Femur (tissue), 1 donor: ENCODE results near the gene SLC5A6.

ENCODE experiments used
- DNase-seq: peaks from one replicate; pipeline ENCODE4 v3.0.0-alpha.2; 2017

SLC5A6 gene

DNA sequence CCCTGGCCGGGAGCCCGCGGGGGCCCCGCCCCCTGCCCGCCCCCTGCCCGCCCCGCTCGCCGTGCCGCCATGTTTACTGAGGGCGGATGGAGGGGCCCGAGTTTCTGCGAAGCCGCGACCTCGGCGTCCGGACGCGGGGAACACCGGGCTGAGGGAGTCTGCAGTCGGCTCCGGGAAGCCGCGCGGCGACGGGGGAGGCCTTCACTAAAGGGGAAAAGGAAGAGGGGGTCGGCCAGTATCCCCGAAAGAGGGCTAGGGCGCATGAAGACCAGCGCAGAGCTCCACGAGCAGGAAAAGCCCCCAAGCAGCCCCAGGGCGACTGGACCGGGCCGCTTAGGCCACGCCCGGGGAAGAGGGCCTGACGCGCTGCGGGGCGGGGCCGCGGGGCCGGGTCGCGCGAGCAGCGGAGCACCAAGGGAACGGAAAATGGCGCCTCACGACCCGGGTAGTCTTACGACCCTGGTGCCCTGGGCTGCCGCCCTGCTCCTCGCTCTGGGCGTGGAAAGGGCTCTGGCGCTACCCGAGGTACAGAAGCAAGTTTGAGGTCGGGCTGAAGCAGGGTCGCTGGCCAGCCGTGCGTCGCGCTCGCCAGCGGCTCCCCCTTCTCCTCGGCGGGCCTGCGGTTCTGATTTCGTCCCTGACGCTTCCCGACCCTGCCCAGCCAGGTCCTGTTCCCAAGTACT is at the start of gene SLC5A6, which contains the start of gene ATRAID:
SLC5A6 (minus strand) TSS at position 326 of the 683 bp plus-strand sequence. CDS start 4,618 bp downstream, outside the sequence.
ATRAID (plus strand) TSS at position 99 of the 683 bp plus-strand sequence; CDS start at position 427, 328 bp downstream.
- DNase-seq: peak; percentile 93

DNA sequence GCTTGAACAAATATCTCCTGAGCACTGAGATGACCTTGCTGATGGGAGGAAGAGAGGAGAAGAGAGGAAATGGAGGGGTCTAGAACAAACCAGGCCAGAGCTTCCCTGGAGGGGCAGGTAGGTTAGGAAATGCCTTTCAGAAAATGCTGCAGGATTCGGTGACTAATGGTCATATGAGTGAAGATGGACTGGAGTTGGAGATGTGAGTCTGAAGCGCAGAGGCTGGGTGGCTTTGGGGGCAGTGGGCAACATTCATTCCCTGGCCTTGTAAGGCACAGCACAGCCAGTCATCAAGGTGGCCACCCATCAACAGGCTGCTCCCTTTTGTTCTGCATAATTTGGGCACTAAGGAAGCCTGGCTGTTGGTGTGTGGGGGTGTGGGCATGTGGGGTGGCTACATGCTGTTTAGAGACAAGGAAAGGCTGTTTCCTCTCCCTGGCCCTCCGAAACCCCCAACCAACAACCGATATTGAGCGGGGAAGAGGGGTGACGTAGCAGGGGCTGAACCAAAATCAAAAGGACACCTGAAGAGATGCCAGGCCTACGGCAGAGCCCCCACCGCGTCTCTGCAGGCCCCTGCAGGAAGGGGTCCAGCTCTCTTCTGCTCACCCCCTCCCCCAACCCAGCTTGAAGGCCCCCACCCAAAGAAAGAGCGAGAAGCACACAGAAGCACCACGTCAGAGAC is 49.3 kb upstream of the SLC5A6 start:
- DNase-seq: no peak

GRCh38 chr2:27258051-27258450 is 46.0 kb upstream of the SLC5A6 start:
- no peak for DNase-seq

- DNase-seq: no peak
Measured at GRCh38 chr2:27256855-27257454, 44.9 kb upstream of the SLC5A6 start.

DNA sequence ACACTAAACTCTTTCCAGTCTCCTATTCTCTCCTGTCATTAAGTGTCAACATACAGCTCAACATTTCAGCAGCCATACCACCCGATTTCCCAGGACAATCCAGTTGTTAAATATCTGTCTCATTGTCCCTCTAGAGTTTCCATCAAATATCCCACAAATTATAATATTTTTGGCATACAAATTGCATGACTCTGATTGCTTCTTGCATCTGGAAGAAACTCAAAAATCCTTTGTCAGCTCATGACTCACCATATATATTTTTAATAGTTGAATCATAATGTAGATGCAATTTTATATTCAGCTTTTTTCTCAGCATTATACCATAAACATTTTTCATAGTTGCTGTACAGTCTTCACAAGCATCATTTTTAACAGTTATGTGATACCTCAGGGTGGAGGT is 43.6 kb upstream of the SLC5A6 start:
- DNase-seq: no peak

- no peak for DNase-seq
Measured at GRCh38 chr2:27255187-27255586, 43.1 kb upstream of the SLC5A6 start.

DNA sequence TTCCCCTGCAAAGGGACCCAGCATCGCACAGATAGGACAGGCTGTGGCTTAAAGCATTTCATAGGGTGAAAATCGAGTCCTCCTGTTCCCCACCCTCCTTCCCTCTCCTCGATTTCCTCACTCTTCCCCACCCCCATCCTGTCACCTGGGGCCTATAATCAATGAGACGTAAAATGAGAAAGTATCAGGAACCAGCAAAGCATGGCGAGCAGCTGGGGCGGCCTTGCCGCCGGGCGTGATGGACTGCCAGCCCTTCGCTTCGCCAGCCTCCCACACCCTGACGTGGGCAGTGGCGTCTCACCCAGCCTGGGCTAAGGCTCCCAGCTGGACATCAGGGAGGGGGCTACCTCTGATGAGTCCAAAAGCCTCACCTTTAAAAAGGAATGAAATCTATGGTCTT is 39.7 kb upstream of the SLC5A6 start:
- DNase-seq: no peak

GRCh38 chr2:27250652-27251379 is 38.7 kb upstream of the SLC5A6 start:
- no peak for DNase-seq

DNA sequence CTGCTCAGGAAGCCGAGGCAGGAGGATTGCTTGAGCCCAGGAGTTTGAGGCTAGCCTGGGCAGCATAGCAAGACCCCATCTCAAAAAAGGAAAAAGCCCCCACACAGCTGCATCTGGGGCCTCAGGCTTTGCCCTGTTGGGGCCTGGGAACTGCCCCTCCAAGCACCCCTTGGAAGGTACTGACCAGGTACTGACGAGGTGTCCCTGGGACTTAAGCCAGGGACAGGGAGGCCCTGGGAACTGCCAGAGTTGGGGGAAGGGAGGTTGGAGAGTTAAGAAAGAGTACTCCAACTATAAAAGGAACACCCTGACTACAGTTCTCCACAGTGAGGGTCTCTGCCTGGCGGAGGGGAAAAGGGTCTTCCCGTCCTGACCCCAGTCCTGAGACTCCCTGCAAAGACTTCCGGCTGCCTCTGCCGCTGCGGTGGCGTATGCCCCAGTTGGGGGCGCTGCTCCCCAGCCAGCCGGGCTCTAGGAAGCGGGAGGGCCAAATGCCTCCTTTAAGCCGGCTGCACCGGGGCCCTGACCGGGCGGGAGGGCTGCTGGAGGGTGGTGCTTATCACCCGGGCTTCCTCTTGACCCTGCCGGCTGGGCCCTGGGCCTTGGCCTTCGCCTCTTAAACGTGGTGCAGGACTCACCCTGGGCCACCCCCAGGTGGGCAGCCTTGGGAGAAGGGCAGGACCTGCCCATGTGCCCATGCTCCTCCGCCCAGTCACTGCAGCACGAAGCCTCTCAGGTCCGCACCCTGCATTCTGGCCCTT is 38.0 kb upstream of the SLC5A6 start:
- DNase-seq: no peak

DNA sequence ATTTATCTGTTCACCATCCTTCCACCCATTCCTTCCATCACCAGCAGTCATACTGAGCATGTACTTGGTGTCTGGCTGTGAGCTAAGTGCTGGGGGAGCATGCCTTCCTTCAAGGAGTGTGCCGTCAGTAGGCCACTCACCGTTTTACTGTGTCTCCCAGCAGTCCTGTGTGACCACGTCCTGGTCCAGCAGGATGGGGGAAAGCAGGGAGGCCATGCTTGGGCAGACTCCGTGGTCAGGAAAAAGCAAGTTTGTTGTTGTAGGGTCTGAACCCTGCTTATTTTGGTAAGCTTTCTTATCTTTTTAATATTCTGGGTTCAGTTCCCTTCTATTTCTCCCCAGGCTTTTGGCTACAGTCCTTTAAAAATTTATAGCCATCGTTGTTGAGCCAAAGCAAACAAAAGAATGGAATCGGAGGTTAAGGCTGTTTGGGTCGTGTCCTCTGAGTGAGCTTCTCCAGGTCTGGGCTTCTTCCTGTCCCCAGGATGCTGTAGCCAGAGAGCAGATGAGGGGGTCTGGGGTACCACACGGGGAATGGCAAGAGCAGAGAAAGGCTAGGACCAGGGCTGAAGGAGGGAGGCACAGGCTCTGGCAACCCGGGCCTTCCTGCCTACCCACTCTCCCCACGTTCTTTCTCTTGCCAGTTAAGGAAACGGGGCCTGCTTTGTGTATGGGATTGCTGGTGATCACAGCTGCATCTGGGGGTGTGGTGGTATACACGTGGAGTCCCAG is 37.3 kb upstream of the SLC5A6 start:
- no peak for DNase-seq

DNA sequence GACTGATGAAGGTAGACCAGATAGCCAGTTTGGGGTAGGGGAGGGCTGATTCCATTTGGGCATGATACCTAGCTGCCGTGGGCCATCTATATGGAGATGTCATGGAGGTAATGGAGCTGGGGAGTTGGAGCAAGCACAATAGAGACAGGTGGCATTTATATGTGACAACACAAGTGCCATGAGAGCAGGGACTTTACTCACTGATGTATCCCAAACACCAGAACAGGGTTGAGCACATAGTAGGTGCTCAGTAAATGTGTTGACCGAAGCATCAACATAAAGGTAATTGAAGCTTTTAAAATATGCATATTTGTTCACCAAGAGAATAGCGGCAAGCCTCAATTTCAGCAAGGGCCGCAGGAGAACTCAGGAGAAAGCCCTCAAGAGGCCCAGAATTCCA is 35.8 kb upstream of the SLC5A6 start:
- no peak for DNase-seq

GRCh38 chr2:27245626-27246025 is 33.6 kb upstream of the SLC5A6 start:
- DNase-seq: no peak

GRCh38 chr2:27245116-27245515 is 33.0 kb upstream of the SLC5A6 start:
- DNase-seq: no peak

DNA sequence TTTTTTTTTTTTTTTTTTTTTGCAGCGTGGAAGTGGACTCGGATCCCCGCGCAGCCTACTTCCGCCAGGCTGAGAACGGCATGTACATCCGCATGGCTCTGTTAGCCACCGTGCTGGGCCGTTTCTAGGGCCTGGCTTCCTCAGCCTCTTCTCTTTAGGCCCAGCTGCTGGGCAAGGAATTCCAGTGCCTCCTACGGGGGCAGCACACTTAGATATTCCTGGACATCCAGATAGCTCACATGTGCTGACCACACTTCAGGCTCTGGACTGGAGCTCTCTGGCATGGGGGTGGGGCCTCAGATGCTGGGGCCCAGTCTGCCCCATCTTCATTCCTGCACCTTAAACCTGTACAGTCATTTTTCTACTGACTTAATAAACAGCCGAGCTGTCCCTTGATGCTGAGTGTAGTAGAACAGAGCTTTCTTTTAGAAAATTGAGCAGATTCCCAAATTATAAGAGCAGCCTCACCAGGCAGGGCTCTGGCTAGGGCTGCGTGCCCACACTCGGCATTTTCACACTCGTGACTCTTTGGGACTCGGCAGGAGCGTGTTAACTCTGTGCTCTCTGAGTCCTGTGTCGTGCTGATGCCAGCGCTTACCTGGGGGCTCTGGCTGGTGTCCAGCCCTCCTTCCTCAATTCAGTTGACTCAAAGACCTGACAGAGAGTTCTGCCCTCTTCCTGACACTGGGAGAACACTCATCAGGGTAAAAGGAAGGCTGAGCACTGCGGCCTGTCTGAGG is 31.5 kb upstream of the SLC5A6 start:
- no peak for DNase-seq

DNA sequence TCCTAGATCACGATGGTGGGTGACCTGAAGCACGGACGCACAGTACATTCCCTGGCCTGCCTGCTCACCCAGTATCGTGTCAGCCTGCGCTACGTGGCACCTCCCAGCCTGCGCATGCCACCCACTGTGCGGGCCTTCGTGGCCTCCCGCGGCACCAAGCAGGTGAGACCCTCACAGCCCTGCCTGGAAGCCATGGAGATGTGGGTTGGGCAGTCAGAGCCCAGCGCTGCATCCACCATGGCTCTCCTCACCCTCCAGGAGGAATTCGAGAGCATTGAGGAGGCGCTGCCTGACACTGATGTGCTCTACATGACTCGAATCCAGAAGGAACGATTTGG is 30.5 kb upstream of the SLC5A6 start:
- no peak for DNase-seq

DNA sequence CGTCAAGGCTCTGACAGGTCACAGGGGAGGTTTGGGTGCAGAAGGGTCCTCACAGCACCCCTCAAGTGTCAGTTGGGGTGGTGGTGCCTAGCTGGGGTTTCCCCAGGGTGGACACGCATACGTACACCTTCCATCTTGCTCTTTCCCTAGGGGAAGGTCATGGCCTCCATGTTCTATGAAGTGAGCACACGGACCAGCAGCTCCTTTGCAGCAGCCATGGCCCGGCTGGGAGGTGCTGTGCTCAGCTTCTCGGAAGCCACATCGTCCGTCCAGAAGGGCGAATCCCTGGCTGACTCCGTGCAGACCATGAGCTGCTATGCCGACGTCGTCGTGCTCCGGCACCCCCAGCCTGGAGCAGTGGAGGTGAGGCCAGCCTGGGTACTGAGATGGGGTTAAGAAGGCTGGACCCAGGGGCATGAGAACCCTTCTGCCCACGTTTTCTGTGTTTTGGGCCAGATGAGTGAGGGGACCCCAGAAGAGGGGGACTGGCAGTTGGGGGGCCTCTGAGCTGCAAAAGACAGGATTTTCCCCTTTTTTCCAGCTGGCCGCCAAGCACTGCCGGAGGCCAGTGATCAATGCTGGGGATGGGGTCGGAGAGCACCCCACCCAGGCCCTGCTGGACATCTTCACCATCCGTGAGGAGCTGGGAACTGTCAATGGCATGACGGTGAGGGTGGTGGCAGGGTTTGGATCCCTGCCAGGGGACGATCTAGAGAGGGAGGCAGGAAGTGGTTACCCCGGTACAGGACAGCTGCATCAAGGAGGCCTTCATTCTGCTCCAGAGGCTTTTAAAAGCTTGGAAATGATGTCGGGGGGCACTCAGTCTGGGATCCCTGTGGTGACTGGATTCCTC is 29.9 kb upstream of the SLC5A6 start:
- DNase-seq: no peak

GRCh38 chr2:27240406-27240805 is 28.3 kb upstream of the SLC5A6 start:
- no peak for DNase-seq

DNA sequence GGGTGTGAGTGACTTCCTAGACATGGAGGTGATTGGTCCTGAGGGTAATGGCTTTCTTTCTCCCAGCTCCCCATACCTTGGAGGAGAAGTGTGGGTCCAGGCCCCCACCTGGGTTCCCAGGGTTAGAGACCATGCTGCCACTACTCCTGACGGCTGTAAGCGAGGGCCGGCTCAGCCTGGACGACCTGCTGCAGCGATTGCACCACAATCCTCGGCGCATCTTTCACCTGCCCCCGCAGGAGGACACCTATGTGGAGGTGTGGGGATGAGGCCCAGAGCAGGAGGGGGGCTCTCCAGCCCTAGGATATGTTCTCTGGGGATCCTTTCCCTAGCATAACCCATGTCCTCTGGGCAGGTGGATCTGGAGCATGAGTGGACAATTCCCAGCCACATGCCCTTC is 26.9 kb upstream of the SLC5A6 start:
- DNase-seq: no peak

GRCh38 chr2:27237341-27237945 is 25.4 kb upstream of the SLC5A6 start:
- DNase-seq: no peak

GRCh38 chr2:27236626-27237025 is 24.6 kb upstream of the SLC5A6 start:
- no peak for DNase-seq
